NB4 (cell line): ENCODE measurements around the gene PNPLA7.

Source experiments
- MYC ChIP-seq: IDR thresholded peaks from 2 replicates; pipeline ENCODE4 v1.6.1; 2011; ENCODE audit warnings: low read depth, low read length
- POLR2A ChIP-seq: IDR thresholded peaks from 2 replicates; pipeline ENCODE4 v1.6.1; 2011; ENCODE audit warnings: mild to moderate bottlenecking; ENCODE audit not compliant: insufficient read length; ENCODE audit errors: extremely low read depth
- TF ChIP-seq, protein P1 (sequence below): IDR thresholded peaks from one replicate; pipeline ENCODE4 v1.5.1; 2012; ENCODE audit warnings: low read depth, low read length

DNA sequence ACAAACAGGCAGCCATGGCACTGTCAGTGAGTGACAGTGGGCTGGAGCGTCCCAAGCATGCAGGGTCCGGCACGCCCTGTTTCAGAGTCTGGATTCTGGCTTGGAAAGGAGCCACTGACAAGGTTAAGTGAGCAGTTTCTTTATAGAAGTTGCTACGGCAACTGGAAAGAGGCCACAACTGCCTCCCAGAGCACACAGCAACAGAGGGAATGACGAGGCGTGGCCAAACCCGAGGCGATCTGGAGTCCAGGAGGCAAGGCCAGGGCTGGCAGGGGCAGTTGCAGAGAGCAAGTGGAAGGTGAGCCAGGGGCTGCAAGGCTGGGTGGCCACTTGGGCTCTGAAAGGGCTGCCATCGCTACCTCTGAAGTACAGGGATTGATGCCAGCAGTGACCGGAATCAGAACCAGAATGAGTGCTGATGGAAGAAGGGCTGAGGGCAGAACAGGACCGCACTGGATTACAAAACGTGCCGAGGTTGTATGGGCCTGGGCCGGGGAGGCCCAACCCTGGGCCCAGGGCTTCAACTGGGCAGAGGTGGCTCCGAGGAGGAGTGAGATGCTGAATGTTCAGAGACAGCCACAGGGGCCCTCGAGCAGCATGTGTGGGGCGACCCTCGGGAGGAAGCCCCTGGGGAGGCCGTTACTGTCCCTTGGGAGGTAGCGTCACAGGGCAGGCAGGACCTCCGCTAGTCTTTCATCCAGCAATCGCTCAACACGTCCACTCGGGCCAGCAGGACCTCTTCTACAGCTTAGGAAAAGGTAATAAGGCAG is 6.1 kb upstream of the PNPLA7 start:
- TF ChIP-seq, protein P1, sequence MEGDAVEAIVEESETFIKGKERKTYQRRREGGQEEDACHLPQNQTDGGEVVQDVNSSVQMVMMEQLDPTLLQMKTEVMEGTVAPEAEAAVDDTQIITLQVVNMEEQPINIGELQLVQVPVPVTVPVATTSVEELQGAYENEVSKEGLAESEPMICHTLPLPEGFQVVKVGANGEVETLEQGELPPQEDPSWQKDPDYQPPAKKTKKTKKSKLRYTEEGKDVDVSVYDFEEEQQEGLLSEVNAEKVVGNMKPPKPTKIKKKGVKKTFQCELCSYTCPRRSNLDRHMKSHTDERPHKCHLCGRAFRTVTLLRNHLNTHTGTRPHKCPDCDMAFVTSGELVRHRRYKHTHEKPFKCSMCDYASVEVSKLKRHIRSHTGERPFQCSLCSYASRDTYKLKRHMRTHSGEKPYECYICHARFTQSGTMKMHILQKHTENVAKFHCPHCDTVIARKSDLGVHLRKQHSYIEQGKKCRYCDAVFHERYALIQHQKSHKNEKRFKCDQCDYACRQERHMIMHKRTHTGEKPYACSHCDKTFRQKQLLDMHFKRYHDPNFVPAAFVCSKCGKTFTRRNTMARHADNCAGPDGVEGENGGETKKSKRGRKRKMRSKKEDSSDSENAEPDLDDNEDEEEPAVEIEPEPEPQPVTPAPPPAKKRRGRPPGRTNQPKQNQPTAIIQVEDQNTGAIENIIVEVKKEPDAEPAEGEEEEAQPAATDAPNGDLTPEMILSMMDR = no peak
- TF ChIP-seq MYC (no peak), POLR2A (no peak)
